Esophagus (tissue), 2 donors: Measurements from ENCODE around the gene NFIA. TPM values are rescaled to one million over a fixed set of nuclear protein-coding genes. Genes with fewer than 3 reads are reported as not detected.
A peak's percentile ranks its signal among the peaks of the same experiment; 100 is the strongest.
"Not testable (repeated sequence)": the region's sequence is repeated elsewhere in the genome, so short reads cannot be mapped to it uniquely, and the experiment has no call there.

ENCODE experiments used
- H3K27ac ChIP-seq, 2 donors: one replicate each; pipeline ENCODE4 v1.5.1; 2013; ENCODE audit warnings: low read depth in 2 of 2, mild to moderate bottlenecking in 2 of 2, inconsistent platforms in 1 of 2, low read length in 1 of 2, moderate library complexity in 1 of 2
- H3K27me3 ChIP-seq, 2 donors: one replicate each; pipeline ENCODE4 v1.6.1; 2013; ENCODE audit warnings: low read length in 2 of 2, control low read depth in 1 of 2, mild to moderate bottlenecking in 1 of 2; ENCODE audit not compliant: insufficient read depth in 2 of 2, control insufficient read depth in 1 of 2
- H3K36me3 ChIP-seq, 2 donors: one replicate each; pipeline ENCODE4 v1.6.1; 2013; ENCODE audit warnings: low read length in 1 of 2; ENCODE audit not compliant: control insufficient read depth in 2 of 2, insufficient read depth in 2 of 2
- H3K4me1 ChIP-seq, 2 donors: one replicate each; pipeline ENCODE4 v1.6.1; 2013; ENCODE audit warnings: low read length in 1 of 2; ENCODE audit not compliant: control insufficient read depth in 2 of 2, insufficient read depth in 2 of 2
- H3K4me3 ChIP-seq, 2 donors: one replicate each; pipeline ENCODE4 v1.5.1; 2013; ENCODE audit warnings: low read length in 2 of 2, mild to moderate bottlenecking in 2 of 2, low read depth in 1 of 2, moderate library complexity in 1 of 2
- H3K9me3 ChIP-seq, 2 donors: one replicate each; pipeline ENCODE4 v1.6.1; 2013; ENCODE audit warnings: mild to moderate bottlenecking in 2 of 2, low read depth in 1 of 2, low read length in 1 of 2, moderate library complexity in 1 of 2; ENCODE audit not compliant: control insufficient read depth in 2 of 2, insufficient read depth in 1 of 2
- WGBS, 2 donors: extraction: QIAGEN DNeasy Blood & Tissue Kit; methylation state at CpG; one replicate each; pipeline ENCODE4 v1.1.7; 2013; 5-methylcytosine and 5-hydroxymethylcytosine counted together
- polyA plus RNA-seq, 2 donors: library from polyadenylated mRNA; stranded (reverse); fragments of 200-250 nt; gene quantifications; one replicate each; pipeline ENCODE4 v1.2.3, GENCODE V29; 2013
- donor health status: healthy with polysubstance abuse.
- donor health status: Bipolar disorder and iron deficiency.

Gene NFIA
- polyA plus RNA-seq, 2 donors, result 9.0 to 11.0 TPM

DNA sequence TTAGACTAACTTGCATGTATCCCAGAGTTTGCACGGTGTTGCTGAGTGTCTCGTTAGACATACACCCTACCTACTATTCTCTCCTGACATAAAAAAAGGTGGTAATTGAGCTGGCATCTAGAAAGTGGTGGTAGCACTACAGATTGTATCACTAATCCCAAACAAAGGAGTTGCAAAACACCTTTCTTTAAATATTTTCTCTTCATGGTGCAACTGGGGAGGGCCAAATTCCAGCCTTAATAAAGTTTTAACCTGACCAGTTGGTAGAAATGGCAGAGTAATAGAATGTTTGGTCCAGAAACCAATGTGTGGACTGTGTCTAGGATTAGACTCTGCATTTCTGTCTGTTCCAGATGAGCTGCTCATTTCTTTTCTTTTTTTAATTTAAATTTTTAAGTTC lies 40.0 kb downstream of the NFIA start:
- H3K36me3 ChIP-seq, result no peaks in the 10 kb centered on the region
- H3K27ac ChIP-seq, result no peak overlapping the region
- no peaks in the 10 kb centered on the region for H3K27me3 ChIP-seq
- no peak overlapping the region for H3K4me3 ChIP-seq
- no peaks in the 10 kb centered on the region for H3K9me3 ChIP-seq
- peaks cover 3 to 5% of the 10 kb centered on the region in 2 donors for H3K4me1 ChIP-seq
- WGBS, 2 donors, result 83 to 84% methylated on average over 2 of the region's 2 CpGs

DNA sequence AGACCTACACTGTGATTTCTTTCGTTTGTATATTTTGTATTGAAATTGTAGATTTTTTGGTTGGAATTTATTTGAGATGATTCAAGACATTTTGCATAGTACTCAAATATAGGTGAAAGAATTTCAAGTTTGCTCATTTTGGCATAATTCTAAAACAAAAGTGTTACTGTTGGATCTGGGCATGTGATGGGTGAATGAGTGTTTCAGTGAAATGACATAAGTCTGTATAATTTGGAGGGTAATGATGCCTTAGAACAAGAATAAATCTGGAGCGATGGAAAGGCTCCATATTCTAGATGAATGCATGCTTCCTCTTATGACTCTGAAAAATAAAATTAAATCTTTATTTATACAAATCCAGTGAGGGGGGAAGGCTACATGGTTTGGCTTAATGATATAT lies 41.0 kb downstream of the NFIA start:
- Histone ChIP-seq H3K4me1 (peaks cover 3 to 5% of the 10 kb centered on the region in 2 donors), H3K4me3 (no peak overlapping the region), H3K9me3 (no peaks in the 10 kb centered on the region), H3K36me3 (no peaks in the 10 kb centered on the region), H3K27ac (no peak overlapping the region), H3K27me3 (no peaks in the 10 kb centered on the region)
- WGBS, 2 donors, result 86 to 88% methylated on average over 2 of the region's 2 CpGs

DNA sequence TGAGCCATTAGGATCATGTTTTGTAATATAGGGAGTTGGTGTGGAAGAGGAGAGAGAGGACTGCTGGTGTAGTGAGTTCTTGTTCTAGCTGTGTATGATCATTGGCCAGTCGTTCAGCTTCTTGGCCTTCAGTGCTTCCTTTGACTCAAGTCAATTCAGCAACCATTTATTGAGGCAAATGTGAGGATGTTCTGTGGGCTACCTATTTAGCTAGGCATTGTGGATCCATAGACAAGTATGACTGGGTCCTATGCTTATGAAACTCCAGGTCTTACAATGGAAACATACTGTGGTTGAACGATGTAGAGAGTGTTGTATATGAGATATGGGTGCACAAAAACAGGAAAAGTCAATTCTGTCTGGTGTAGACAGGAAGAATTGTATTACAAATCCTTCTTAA lies 41.7 kb downstream of the NFIA start:
- no peak overlapping the region for H3K27ac ChIP-seq
- H3K4me1 ChIP-seq, result peaks cover 2 to 3% of the 10 kb centered on the region in 2 donors
- H3K36me3 ChIP-seq, result no peaks in the 10 kb centered on the region
- WGBS, 2 donors, result 74 to 77% methylated on average over 2 of the region's 2 CpGs
- H3K4me3 ChIP-seq, result no peak overlapping the region
- H3K27me3 ChIP-seq, result no peaks in the 10 kb centered on the region
- H3K9me3 ChIP-seq, result no peaks in the 10 kb centered on the region

DNA sequence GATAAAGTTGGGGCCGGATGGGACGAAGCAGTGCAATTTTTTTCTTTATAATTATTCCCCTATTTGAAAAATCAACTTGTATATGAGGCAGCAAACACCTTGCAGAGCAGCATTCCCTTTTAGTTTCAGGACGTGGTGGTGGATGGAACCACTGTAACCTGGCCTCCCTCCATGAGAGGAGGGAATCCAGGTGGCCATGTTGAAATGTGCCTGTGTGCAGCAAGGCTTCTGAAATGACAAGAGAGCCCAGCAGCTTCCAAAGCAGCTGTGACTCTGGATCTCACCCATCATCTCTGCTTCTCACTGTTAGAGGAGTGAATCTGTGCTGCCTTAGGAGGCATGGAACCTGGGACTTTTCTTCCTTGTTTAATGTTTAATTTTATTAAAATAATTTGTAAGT lies 42.3 kb downstream of the NFIA start:
- WGBS, 2 donors, result 73% methylated on average over 3 of the region's 3 CpGs
- H3K4me1 ChIP-seq, result peaks cover 2 to 3% of the 10 kb centered on the region in 2 donors
- no peaks in the 10 kb centered on the region for H3K9me3 ChIP-seq
- H3K27me3 ChIP-seq, result no peaks in the 10 kb centered on the region
- no peaks in the 10 kb centered on the region for H3K36me3 ChIP-seq
- H3K4me3 ChIP-seq, result no peak overlapping the region
- H3K27ac ChIP-seq, result no peak overlapping the region

DNA sequence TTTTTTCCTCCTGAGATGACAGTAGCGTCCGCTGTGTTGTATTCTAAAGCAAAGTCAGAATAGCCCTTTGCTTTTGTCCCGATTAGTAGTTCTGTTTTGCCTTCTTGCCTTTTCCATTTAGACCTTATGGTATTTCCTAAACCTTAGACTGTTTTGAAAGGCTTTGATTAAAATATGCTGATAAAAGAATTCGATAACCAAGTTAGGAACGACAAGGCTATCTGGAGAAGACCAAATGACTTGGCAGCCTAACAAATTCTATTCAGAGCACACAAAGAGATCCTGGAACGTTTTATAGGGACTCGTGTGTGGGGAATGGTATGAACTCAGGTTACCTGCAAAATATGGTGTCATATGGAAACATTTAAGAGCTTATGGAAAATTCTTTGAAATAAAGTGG lies 42.9 kb downstream of the NFIA start:
- whole genome bisulfite sequencing, 2 donors, result 46 to 57% methylated on average over 7 of the region's 7 CpGs
- Histone ChIP-seq H3K36me3 (no peaks in the 10 kb centered on the region), H3K4me3 (no peak overlapping the region), H3K27ac (no peak overlapping the region), H3K4me1 (peaks cover 2 to 3% of the 10 kb centered on the region in 2 donors), H3K9me3 (no peaks in the 10 kb centered on the region), H3K27me3 (no peaks in the 10 kb centered on the region)

DNA sequence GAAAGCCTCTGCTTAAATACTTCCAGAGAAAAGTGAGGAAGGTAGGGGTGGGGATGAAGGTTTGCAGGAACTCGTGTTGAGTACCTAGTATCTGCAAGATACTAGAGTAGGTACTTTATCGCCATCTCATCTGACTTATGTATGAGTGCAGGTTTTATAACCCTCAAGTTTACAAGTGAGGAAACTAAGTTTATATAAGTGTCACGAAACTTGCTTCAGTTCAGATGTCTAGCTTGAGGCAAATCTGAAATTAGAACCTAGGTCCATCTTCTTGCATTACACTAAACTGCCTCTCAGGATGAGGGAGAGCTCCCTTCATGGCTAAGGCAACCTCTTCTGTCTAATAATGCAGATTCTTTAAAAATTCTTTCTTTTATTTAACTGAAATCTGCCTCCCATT lies 43.5 kb downstream of the NFIA start:
- H3K27ac ChIP-seq, result no peak overlapping the region
- peaks cover 2 to 3% of the 10 kb centered on the region in 2 donors for H3K4me1 ChIP-seq
- no peaks in the 10 kb centered on the region for H3K27me3 ChIP-seq
- H3K4me3 ChIP-seq, result no peak overlapping the region
- 60 to 61% methylated on average over 3 of the region's 3 CpGs for WGBS, 2 donors
- no peaks in the 10 kb centered on the region for H3K36me3 ChIP-seq
- no peaks in the 10 kb centered on the region for H3K9me3 ChIP-seq

DNA sequence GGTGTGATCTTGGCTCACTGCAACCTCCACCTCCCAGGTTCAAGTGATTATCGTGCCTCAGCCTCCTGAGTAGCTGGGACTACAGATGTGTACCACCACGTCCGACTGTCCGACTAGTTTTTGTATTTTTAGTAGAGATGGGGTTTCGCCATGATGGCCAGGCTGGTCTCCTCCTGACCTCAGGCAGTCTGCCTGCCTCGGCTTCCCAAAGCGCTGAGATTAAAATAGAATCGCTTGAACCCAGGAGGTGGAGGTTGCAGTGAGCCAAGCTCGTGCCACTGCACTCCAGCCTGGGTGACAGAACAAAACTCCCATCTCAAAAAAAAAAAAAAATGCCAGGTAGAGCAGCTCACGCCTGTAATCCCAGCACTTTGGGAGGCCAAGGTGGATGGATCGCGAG lies 44.5 kb downstream of the NFIA start:
- H3K4me3 ChIP-seq, H3K27me3 ChIP-seq, H3K4me1 ChIP-seq, H3K27ac ChIP-seq, H3K36me3 ChIP-seq, H3K9me3 ChIP-seq: not testable (repeated sequence)
- 96% methylated on average over 12 of the region's 12 CpGs for WGBS, 2 donors

DNA sequence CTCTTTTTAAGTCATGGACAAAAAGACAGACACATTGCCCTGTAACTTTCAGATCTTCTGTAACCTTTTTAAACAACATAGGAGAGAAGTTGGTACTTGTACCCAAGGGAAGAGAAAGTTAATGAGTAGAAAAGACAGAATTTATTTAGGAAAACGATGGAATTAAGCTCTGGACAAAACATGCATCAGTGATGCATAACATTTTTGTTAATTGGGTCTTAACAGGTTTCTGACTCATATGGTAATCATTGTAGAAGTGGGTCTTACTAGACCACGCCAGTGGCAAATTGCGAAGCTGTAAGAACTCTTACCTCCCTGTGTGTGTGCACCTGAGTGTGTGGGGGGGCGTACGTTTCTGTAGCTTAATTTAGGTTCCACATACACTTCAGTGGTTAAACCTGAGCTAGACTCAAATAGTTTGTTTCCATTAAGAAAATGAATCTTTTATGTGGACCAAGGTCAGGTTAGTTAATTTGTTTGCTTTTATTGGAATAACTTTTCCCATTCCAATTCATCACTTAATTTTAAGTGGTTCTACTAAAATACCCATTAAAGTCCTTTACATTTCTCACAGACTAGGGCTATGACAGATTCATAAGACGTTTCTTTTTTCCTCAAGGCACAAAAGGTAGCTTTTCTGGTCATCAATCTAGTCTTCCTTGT lies 48.1 kb downstream of the NFIA start:
- no peaks in the 10 kb centered on the region for H3K36me3 ChIP-seq
- H3K4me3 ChIP-seq, result no peak overlapping the region
- H3K27me3 ChIP-seq, result no peaks in the 10 kb centered on the region
- H3K27ac ChIP-seq, result no peak overlapping the region
- no peaks in the 10 kb centered on the region for H3K9me3 ChIP-seq
- no peaks in the 10 kb centered on the region for H3K4me1 ChIP-seq
- WGBS, 2 donors, result 75 to 76% methylated on average over 6 of the region's 6 CpGs

DNA sequence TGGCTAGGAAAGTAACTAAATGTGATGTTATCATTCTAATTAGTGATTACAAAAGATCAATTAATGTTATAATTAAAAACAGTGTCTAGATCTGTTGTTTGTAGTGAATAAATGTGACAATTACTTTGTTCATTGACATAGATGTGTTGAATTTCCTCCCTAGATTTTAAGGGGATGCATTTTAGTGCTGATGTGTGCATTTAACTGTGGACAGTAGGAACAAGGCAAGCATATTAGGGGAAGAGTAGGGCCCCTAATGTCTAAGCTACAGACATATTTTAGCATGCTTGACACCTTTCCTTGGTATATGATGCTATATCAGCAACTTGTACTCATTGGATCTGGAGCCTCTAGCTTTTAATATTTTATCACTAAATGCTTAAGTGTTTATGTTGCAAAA lies 48.9 kb downstream of the NFIA start:
- Histone ChIP-seq H3K4me1 (no peaks in the 10 kb centered on the region), H3K4me3 (no peak overlapping the region), H3K27ac (no peak overlapping the region), H3K36me3 (no peaks in the 10 kb centered on the region), H3K27me3 (no peaks in the 10 kb centered on the region), H3K9me3 (no peaks in the 10 kb centered on the region)

DNA sequence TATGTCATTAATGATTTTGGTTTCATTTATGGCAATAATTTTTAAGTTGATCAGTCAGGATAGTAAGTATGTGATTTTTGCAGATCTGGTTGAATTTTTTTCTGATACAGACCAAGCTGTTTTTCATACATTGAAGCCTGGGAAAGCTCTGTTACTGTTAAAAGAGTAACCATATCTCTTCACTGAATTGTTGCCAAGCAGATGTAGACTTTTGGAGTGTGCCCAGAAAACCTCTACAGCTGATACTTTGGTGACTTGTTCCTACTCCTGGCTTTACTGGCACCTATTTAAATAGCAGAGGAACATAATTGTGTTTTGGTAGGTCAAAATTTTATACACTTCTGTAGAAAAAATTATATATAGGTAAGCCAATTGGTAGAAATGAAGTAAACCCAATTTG lies 49.4 kb downstream of the NFIA start:
- Histone ChIP-seq H3K4me1 (no peaks in the 10 kb centered on the region), H3K27ac (peak overlapping the region in 1 of 2 donors; percentile 37), H3K36me3 (no peaks in the 10 kb centered on the region), H3K27me3 (no peaks in the 10 kb centered on the region), H3K9me3 (no peaks in the 10 kb centered on the region), H3K4me3 (no peak overlapping the region)
